ENCODE results near the gene RBM6. TPM values are rescaled to one million over a fixed set of nuclear protein-coding genes. Genes with fewer than 3 reads are reported as not detected.
"Not testable (repeated sequence)": the region's sequence is repeated elsewhere in the genome, so short reads cannot be mapped to it uniquely, and the experiment has no call there.

Gene RBM6
- polyA plus RNA-seq, 12 donors, result 53.3 to 148 (median 76.8) TPM; not detected in 1

DNA sequence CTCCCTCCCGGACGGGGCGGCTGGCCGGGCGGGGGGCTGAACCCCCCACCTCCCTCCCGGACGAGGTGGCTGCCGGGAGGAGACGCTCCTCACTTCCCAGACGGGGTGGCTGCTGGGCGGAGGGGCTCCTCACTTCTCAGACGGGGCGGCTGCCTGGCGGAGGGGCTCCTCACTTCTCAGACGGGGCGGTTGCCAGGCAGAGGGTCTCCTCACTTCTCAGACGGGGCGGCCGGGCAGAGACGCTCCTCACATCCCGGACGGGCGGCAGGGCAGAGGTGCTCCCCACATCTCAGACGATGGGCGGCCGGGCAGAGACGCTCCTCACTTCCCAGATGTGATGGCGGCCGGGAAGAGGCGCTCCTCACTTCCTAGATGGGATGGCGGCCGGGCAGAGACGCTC is 145.0 kb downstream of the RBM6 start:
- DNase-seq, result not testable (repeated sequence)

DNA sequence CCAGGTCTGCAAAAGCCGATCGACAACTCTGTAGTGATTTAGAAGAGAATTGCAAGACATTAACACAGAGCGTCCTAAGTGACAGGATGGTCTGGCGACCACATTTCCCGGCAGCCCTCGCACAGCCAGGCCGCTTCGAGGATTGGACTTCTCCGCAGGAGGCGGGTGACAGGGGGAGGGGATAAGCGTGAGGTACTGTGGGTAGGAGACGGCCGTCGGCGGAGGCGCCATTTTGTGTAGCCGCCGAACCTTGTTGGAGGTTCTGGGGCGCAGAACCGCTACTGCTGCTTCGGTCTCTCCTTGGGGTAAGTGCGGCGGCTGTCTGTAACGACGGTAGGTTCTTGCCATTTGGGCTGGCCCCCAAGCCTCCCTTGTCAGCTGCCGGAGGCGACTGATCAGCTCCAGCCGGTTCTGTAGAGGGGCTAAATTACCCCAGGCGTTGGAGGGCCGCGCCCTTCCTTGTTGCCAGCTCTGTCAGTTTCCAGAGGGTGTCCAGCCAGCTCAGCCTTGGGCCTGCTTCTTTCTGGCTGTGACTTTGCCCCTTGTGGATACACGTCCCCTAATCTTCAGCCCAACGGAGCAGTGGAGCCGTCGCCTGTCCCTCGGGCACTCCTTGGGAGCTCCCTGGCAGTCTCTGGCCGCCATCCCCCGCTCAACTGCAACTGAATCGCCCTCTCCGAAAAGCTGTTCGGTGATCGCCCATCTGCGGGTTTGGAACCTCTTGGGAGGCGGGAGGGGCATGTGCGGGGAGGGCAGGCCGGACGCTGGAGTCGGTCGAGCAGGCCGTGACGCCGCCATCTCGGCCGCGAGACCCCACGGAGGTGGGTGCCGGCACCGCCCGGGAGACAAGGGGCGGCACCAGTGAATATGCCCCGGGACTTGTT is 149.0 kb downstream of the RBM6 start, which contains the start of gene RBM5:
Gene RBM5 (plus strand): TSS at position 195 of the 884 bp plus-strand sequence. CDS start 1,516 bp downstream, outside the sequence.
- peak; percentile 93 for DNase-seq

DNA sequence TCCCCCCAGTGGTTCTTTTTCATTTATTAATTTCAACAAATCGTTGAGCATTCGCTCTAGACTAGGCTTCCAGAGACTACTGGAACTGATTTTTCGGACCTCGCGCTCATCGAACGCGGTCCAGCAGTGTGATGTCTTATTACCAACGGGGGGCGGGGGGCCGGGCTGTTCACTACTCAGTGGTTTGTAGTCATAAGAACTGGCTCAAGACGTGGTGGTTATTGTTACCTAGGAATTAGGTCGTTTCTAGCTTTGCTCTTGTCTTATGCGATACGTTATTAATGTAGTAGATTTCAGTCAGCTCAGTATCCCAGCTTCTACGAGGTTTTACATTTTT is 149.6 kb downstream of the RBM6 start:
- DNase-seq, result no peak

DNA sequence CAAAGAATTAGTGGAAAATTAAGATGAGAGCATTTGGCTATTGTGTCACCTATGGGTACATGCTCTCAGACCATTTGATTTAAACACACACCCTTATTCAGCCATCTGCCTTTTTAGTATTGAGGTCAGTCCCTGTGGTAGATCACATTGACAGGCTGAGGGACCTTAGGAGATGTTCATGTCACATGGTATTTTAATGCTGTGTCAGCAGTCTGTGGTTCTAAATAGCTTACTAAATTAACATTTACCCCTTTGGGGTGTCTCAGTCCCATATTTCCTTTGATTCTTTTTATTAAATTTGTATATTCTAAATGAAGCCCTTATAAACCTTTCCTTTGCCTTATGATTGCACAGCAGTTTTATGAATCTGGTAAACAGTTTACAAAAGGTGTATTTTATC is 151.0 kb downstream of the RBM6 start:
- DNase-seq, result no peak

DNA sequence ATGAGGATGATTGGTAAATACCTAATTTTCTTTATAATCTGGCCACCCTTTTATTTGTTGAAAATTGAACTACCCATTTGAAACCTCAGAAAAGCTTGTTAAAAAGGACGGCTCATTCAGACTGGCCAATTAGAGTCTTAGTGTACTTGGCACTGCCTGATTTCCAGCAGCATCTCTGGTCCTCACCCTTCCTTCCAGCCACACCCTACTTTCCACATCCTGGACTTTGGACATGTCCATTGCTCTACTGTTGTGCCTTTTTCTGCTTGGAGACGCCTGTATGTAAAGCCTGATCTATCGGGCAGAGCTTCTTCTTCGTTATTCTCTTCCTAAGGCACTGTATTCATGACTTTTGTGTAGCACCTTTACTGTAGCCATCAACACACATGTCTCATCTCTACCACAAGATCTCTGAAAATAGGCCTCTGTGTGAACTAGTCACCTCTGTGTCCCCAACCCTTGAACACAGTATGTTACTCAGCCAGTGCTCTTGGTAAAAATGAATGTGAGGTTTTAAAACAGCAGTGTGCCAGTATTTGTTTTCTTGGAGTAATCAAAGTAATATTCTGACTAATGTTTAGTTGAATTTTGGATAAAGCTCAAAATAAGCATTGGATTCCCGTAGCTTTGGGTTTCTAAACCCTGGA is 155.5 kb downstream of the RBM6 start:
- DNase-seq, result no peak

DNA sequence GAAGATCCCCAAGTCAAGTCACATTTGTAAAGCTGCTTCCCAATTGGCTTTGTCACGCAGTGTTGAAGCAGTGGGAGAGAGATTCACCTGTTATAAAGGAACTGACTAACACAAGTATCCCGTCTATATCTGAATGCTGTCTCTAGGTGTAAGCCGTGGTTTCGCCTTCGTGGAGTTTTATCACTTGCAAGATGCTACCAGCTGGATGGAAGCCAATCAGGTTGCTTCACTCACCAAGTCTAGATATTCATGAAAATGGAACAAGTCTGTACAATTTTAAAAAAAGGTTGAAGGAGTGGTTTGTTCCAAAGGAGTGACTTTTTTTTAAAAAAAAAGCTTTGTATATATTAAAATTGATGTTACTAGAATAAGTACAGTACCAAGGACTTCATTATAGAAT is 160.4 kb downstream of the RBM6 start:
- no peak for DNase-seq

DNA sequence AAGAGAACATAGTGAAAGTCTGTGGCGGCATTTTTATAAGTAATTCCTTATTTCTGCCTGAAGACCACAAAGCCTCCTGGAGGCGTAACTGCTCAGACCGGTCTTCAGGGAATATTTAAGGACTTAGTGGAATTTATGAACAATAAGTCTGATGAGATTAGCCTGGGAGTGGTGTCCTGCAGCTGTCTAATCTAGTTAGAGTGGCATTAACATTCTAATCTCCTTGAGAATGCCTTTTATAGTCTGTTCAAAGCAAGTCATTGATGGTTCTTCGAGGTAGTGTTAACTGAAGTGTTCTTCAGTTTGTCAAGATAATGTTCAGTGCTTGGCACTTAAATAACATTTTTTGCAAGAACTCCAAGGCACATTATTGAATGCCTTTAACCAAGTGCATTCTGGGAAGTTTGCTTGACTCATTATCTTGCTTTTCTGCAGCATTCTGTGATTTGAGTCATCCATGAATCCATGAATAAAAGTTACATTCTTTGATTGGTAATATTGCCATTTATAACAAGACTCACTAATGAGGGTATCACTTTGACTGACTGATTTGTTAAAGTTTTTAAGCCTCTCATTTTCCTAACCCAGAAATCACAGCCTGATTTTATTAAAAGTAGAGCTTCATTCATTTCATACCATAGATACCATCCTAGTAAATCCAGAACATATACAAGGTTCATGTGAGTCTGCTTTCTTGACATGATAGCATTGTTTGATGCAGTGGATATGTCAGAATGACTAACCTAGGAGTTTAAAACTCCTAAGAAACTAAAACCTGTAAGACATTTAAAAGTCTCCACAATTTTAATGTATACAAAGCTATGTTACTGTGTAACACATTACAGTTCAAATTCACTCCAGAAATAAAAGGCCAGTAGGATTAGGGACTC is 161.3 kb downstream of the RBM6 start:
- no peak for DNase-seq

DNA sequence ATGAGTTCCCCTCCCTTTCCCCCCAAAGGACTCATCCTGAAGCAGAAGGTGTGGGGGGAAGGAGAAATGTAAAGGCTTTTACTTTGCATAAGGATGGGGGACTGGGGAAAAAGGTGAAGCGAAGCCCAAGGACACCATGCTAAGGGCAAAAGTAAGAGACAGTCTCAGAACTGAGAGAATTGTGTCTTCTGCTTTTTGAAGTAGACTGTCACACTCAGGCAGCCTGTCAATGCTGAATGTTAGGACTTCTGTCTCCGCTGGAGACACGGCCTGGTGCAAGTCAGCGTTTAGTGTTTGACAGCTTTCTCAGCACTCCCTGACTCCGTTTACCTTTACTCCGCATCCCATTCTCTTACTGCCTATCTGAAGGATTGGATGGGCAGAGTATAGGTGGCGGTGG is 162.6 kb downstream of the RBM6 start:
- DNase-seq, result no peak

DNA sequence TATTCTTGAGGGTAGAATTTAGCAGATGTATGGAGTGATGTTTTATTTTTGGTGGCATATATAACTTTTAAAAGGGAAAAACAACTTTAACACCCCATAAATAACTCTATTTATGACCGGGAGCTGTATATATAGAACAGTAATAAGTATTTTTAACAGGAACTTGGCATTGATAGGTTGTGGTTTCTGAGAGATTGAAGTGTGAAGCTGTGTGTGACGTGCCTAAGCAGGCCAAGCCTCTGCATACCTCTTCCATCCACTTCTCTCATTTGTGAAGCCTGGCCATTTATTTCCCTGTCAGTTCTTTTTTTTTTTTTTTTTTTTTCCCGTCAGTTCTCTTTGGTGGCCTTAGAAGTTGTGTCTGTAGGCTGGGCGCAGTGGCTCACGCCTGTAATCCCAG is 171.8 kb downstream of the RBM6 start:
- no peak for DNase-seq

DNA sequence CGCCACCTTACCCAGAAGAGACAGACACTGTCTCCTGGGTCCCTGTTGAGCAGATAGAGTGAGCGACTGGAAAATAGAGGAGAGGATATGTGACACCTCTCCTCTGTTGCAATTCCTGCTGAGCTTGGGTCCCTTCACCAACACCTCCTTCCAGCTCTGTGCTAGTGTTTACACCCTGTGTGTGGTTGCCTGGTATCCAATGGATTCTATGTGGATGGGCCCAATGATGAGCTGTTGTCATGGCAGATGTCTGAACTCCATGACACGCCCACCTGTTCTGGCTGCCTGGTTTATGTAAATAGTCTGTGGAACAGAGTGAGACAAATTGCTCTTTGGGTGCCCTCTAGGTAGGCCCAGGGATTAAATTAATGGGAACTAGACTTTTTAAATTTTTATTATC is 172.5 kb downstream of the RBM6 start:
- no peak for DNase-seq

DNA sequence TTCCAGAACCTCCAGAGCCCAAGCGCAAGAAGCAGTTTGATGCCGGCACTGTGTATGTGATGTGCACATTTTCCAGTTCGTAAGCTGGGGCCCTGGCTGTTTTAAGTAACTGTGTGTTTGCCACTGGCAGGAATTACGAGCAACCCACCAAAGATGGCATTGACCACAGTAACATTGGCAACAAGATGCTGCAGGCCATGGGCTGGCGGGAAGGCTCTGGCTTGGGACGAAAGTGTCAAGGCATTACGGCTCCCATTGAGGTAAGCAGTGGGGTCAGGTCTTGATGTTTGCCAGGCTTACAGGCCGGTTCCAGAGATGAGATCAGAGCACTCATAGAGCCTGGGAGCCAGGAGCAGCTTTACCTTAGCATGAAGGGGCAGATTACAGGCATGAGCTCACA is 177.2 kb downstream of the RBM6 start:
- DNase-seq, result no peak

DNA sequence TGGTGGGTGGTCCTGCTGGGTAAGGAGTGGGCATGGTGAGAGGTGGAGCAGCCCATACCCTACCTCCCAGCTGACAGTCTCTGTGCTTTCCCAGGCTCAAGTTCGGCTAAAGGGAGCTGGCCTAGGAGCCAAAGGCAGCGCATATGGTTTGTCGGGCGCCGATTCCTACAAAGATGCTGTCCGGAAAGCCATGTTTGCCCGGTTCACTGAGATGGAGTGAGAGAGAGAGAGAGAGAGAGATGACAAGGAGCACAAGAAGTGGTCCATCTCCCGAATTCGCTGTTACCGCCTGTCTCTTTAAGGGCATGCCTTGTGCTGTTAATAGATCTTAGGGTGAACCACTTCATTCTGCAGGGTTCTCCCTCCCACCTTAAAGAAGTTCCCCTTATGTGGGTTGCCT is 178.3 kb downstream of the RBM6 start:
- no peak for DNase-seq

DNA sequence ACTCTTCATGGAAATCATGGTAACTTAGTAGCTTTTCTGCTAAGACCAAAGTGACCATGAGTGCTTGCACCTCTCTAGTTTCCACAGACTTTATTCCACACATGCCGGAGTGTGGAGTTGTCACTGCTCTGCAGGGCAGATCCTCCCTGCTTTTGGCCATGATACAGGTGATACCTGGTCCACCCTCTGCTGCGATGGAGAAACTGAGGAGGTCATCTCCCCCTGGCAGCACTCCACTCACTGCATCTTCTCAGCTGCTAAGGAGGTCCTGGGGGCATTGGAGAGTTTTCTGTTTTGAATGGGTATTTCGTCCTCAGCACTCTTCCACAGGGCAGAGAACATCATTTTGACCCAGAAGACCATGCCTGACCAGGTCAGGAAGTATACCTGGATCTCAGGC is 179.8 kb downstream of the RBM6 start:
- no peak for DNase-seq

DNA sequence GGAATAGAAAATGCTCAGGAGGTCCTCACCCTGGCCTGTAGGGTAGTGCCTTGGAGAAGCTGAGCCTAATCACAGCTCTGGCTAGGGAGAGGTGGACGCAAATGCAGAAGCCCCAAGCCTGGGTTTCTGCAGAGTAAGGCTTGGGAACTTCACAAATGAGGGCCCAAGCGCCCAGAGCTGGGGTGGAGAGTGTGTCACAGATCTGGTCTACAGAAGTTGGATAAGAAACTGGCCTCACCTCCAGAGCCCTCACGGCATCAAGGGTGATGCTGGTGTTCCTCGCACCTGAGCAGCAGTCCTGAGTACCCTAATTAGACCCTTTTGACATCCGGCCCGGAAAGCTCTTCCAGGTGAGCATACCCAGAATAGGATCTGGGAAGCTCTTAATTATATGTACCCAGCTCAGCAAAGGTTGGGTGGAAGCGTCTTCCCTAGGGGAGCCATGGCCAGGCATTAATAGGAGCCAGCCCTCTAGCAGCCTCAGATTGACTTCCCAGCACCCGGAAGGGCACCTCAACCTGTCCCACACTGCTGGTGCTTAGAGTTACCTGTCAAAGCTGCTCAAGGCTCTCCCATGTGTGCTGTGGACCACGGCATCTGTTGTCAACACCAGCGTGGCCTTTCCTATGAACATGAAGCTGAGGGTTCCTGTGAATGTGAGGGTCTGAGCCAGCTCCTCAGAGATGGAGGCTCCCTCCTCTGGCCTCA is 180.6 kb downstream of the RBM6 start:
- DNase-seq, result no peak

DNA sequence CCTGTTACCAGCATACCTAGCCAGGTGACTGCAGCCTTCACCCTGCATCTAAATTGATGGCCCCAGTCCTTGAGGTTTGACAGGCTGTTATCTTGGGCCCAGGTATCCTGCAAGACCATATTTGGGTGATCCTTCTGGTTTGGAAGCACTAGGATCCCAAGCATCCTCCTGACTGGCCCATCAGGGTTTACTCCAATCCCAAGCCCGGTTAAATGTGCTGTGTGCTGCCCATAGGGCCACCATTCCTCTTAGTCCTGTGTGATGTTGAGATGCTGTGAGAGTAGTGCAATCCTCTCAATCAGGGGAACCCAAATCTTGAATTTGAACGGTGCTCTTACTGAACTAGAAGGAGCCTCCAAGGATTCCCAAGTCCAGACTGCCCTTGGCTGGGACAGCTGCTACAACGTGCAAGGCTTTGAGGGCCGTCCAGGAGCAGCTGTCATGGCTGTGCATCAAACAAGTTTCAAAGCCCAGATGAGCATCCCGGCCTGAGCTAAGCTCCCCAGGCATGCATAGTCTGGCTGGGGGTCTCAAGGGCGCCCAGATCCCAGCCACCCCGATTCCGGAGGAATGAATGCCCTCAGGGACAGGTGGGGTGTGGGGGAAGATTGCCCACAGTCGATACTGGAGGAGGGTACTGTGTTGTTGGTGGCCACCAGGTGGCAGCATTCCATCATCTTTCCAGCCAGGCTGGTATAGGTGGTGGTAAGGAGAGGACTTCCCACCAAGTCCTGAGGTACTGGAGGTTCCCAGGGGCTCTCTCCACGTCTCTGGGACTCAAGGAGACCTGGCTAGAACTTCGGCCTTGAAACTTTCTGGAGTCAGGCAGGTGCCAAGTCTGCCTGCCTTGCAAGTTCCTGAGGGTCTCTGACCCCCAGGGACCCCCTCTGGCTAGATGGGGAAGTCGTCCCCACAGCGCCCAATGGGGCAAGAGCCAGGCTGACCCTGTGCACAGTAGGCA is 181.4 kb downstream of the RBM6 start:
- DNase-seq, result peak; percentile 83

DNA sequence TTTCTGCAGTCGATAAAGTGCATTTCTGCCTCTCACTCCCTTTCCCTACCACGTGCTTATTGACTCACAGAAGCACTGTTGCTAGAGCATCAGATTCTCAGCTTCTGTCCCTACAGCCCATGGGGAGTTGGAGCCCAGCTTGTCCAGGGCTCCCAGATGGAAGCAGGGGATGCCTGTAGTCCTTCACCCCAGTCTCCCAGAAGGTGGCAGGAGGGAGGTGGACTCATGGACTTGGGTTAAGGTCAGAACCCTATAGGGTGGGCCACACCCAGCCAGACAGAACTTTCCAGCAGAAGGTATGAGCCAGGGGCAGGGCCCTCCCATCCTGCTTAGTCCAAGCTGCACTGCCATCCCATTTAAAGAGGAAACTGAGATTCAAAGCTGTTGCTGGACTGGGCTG is 182.1 kb downstream of the RBM6 start:
- DNase-seq, result no peak

DNA sequence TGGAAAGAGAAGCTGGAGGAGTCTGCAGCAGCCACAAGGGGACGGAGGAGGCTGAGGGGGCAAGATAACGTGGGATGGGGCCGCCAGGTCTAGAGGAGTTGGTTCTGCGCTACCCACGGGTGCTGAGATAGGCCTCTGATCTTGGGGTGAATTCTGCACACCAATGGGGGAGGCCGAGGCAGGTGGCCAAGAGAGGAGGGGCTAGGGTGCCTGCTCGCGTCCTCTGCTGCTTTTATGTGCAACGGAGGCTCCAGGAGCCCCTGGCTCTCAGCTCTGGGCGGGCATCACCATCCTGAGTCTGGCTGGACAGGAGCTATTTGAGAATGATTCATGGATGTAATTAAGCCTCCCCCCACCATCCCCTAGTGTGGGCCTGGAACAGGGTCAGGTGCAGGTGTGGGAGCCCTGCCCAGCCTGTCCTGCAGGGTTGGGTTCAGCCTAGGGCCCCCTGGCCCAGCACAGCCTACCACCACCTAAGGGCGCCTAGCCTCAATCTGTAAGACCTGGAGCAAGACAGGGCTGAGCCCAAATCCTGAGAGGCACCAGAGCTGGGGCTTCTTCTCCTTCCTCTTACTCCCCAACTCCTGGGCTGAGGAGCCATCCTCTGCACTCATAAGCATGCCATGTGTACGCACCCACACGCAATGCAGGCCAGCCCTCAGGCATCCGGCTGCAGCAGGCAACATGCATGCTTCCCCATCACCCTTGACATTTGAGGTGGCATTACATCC is 182.9 kb downstream of the RBM6 start:
- DNase-seq, result no peak

DNA sequence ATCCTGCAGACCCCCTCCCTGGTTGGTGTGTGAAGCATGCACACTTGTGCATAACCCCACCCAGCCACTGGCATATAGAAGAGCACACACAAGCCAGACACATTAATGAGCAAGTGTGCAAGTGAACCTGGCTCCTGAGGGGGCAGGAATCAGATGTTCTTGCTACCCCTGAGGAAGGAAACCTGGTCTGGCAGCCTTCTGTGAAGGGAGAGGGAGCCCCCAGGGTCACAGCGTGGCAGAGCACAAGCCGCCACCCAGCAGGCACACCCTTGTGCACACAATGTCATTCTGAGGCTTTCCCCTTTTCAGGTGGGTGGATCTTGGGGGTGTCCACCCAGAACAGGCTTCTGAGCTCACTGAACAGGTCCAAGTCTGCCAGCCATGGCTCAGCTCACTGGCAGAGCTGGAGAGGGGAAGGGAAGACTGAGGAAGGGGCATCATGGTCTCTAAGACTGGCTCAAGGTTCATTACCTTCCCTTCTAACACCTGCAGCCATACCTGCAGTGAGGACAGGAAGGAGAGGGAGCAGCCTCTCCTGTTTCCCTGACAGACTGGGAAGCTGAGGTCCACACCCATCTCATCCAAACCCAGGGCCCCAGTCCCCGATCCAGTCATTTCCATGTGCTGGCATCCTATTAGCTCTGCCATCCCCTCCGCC is 183.6 kb downstream of the RBM6 start:
- no peak for DNase-seq
